GM18870 (cell line): ENCODE data around the gene GABARAPL1.
"Not testable (repeated sequence)": the region's sequence is repeated elsewhere in the genome, so short reads cannot be mapped to it uniquely, and the experiment has no call there.

Experiments
- ATAC-seq: cut with Tn5 transposase; IDR thresholded peaks from one replicate; pipeline ENCODE4 v1.9.1; 2021; ENCODE audit warnings: moderate library complexity; ENCODE audit not compliant: unreplicated experiment

Gene GABARAPL1

GRCh38 chr12:10196210-10196609 lies 16.5 kb upstream of the GABARAPL1 start:
- ATAC-seq = peak; percentile 58

- ATAC-seq = no peak
These were observed 14.8 kb upstream of the GABARAPL1 start for GRCh38 chr12:10197879-10198278.

GRCh38 chr12:10204495-10204894 lies 8.2 kb upstream of the GABARAPL1 start:
- ATAC-seq = not testable (repeated sequence)

- ATAC-seq = no peak
These were observed 7.4 kb upstream of the GABARAPL1 start for GRCh38 chr12:10205220-10205807.

GRCh38 chr12:10207136-10207535 lies 5.5 kb upstream of the GABARAPL1 start:
- no peak for ATAC-seq

- ATAC-seq = no peak
These were observed 2.5 kb upstream of the GABARAPL1 start for GRCh38 chr12:10210225-10210624.

GRCh38 chr12:10211101-10211939 lies 1.4 kb upstream of the GABARAPL1 start:
- no peak for ATAC-seq

GRCh38 chr12:10211940-10212738 lies 538 bp upstream of the GABARAPL1 start:
- ATAC-seq = no peak

GRCh38 chr12:10213168-10214135 lies 775 bp downstream of the GABARAPL1 start:
- no peak for ATAC-seq

- ATAC-seq = no peak
These were observed 1.6 kb downstream of the GABARAPL1 start for GRCh38 chr12:10214136-10214894.

- ATAC-seq = no peak
These were observed 2.2 kb downstream of the GABARAPL1 start for GRCh38 chr12:10214895-10215267.

GRCh38 chr12:10215436-10215835 lies 2.8 kb downstream of the GABARAPL1 start:
- ATAC-seq = no peak

- ATAC-seq = not testable (repeated sequence)
These were observed 3.3 kb downstream of the GABARAPL1 start for GRCh38 chr12:10215946-10216345.

GRCh38 chr12:10218021-10218420 lies 5.3 kb downstream of the GABARAPL1 start:
- ATAC-seq = no peak

- no peak for ATAC-seq
These were observed 7.9 kb downstream of the GABARAPL1 start for GRCh38 chr12:10220398-10221077.

- ATAC-seq = no peak
These were observed 9.2 kb downstream of the GABARAPL1 start for GRCh38 chr12:10221846-10222245.

- ATAC-seq = no peak
These were observed 10.5 kb downstream of the GABARAPL1 start for GRCh38 chr12:10223208-10223607.

- ATAC-seq = not testable (repeated sequence)
These were observed 12.7 kb downstream of the GABARAPL1 start for GRCh38 chr12:10225426-10225825.

GRCh38 chr12:10226086-10226485 lies 13.4 kb downstream of the GABARAPL1 start:
- ATAC-seq = no peak
